MCF 10A (cell line): ENCODE results near the gene PARVB. TPM values are rescaled to one million over a fixed set of nuclear protein-coding genes. Genes with fewer than 3 reads are reported as not detected.

Experiments
- BruUV-seq: library from RNA; stranded (reverse); fragments of 400-500 nt; replicated peaks from 2 replicates; lab custom pipeline; 2021; lab: Mats Ljungman, UMichigan
- CTCF ChIA-PET: fragments of 300-600 bp; sonication (Branson Sonifier 250); formaldehyde crosslinking; extraction: SDS; loops from one replicate; lab custom pipeline; 2021; ENCODE audit warnings: antibody characterized with exemption, inconsistent platforms; lab: Yijun Ruan, JAX
- POLR2A ChIA-PET: fragments of 300-600, 350-650 bp; sonication (Branson Sonifier 250); formaldehyde crosslinking; extraction: SDS; loops from one replicate; lab custom pipeline; 2020; ENCODE audit warnings: antibody characterized with exemption, inconsistent platforms; lab: Yijun Ruan, JAX
- DNase-seq: peaks from one replicate; pipeline ENCODE4 v3.0.0-alpha.2; 2018; ENCODE audit not compliant: unreplicated experiment
- H3K27ac Mint-ChIP-seq: one replicate; pipeline ENCODE4 v1.8.0; 2022; ENCODE audit warnings: mild to moderate bottlenecking, low read depth, mixed read lengths; ENCODE audit not compliant: unreplicated experiment
- H3K27me3 Mint-ChIP-seq: one replicate; pipeline ENCODE4 v1.8.0; 2022; ENCODE audit warnings: mixed read lengths; ENCODE audit not compliant: insufficient read depth, unreplicated experiment
- H3K36me3 Mint-ChIP-seq: one replicate; pipeline ENCODE4 v1.8.0; 2022; ENCODE audit warnings: mild to moderate bottlenecking, moderate library complexity, mixed read lengths; ENCODE audit not compliant: insufficient read depth, unreplicated experiment
- H3K4me1 Mint-ChIP-seq: one replicate; pipeline ENCODE4 v1.8.0; 2022; ENCODE audit warnings: mixed read lengths; ENCODE audit not compliant: insufficient read depth, unreplicated experiment
- H3K4me3 Mint-ChIP-seq: one replicate; pipeline ENCODE4 v1.8.0; 2022; ENCODE audit warnings: mild to moderate bottlenecking, moderate library complexity, mixed read lengths; ENCODE audit not compliant: unreplicated experiment
- H3K9me3 Mint-ChIP-seq: one replicate; pipeline ENCODE4 v1.8.0; 2022; ENCODE audit warnings: mixed read lengths; ENCODE audit not compliant: unreplicated experiment
- intact Hi-C: fragments of 100-400 bp; cut with micrococcal nuclease; formaldehyde crosslinking; loops from 2 replicates; pipeline ENCODE4 v1.14.1; 2022
- total RNA-seq: library from RNA; stranded (reverse); gene quantifications from 2 replicates; pipeline ENCODE4 v1.2.3, GENCODE V29; 2022
- TF ChIP-seq, protein P1 (sequence below): fragments of 200-600 bp; IDR thresholded peaks from one replicate; pipeline ENCODE4 v1.8.0; 2022; ENCODE audit warnings: antibody characterized with exemption, mild to moderate bottlenecking; ENCODE audit not compliant: unreplicated experiment

Gene PARVB
- total RNA-seq, 1 experiment from 2014 or later = 26.0 TPM

DNA sequence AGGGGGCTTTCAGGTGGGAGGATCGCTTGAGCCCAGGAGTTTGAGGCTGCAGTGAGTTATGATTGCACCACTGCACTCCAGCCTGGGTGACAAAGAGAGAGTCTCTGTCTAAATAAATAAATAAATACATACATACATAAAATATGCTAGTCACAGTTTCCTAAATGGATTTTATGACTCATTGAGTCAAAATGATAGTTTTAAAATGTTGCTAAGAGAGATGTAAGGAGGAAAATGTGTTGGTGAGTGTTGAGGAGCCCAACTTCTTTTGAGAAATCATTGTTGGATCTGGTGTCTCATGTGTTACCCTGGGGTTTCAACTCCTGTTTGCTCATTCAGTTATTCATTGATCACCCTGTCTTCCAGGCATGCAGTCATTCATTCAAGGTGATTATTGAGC, 21.0 kb downstream of the PARVB start:
- ChIA-PET CTCF (interaction anchor here (1.0 kb wide), 1 partner anchor 52 kb away, joined by 4 read pairs; no protein-coding TSS in a partner anchor), POLR2A (interaction anchor here (0.6 kb wide), 1 partner anchor 177 kb away, joined by 3 read pairs; no protein-coding TSS in a partner anchor)
- no peaks in the 10 kb centered on the region for H3K36me3 Mint-ChIP-seq
- no TSS peak for BruUV-seq
- H3K4me3 Mint-ChIP-seq = no peak overlapping the region
- intact Hi-C loops = no loop called here
- H3K9me3 Mint-ChIP-seq = no peaks in the 10 kb centered on the region
- TF ChIP-seq, protein P1, sequence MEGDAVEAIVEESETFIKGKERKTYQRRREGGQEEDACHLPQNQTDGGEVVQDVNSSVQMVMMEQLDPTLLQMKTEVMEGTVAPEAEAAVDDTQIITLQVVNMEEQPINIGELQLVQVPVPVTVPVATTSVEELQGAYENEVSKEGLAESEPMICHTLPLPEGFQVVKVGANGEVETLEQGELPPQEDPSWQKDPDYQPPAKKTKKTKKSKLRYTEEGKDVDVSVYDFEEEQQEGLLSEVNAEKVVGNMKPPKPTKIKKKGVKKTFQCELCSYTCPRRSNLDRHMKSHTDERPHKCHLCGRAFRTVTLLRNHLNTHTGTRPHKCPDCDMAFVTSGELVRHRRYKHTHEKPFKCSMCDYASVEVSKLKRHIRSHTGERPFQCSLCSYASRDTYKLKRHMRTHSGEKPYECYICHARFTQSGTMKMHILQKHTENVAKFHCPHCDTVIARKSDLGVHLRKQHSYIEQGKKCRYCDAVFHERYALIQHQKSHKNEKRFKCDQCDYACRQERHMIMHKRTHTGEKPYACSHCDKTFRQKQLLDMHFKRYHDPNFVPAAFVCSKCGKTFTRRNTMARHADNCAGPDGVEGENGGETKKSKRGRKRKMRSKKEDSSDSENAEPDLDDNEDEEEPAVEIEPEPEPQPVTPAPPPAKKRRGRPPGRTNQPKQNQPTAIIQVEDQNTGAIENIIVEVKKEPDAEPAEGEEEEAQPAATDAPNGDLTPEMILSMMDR = no peak
- H3K27me3 Mint-ChIP-seq = no peaks in the 10 kb centered on the region
- no peak overlapping the region for H3K27ac Mint-ChIP-seq
- DNase-seq = no peak
- no peaks in the 10 kb centered on the region for H3K4me1 Mint-ChIP-seq

DNA sequence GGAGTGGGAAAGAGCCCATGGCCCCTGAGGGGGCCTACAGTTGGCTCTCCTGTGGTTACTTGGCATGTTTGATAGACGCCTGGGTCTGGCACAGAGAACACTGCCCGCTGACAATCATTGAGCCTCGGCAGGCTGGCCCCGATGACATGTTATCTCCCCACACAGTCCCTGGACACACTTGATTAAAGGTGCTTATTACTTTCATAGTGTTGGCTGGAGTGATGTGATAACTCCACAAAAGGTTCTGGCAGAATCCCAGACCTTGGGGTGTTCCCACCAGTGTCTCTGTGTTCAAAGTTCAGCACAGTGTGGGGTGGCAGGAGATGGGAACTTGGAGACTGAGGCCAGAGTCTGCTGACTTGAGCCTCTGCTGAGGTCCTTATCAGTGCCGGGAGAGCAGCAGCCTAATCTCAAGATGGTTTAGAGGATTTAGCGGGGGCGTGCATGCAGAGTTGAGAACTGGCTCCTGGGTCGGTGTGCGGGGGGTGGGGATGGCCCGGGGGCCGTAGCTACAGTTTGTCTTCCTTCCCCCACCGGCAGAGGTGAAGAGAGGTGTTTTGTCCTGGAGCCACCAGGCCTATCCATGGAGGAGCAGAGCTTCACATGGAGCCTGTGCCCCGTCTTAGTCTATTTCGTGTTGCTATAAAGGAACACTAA, 22.5 kb downstream of the PARVB start:
- intact Hi-C loops = no loop called here

DNA sequence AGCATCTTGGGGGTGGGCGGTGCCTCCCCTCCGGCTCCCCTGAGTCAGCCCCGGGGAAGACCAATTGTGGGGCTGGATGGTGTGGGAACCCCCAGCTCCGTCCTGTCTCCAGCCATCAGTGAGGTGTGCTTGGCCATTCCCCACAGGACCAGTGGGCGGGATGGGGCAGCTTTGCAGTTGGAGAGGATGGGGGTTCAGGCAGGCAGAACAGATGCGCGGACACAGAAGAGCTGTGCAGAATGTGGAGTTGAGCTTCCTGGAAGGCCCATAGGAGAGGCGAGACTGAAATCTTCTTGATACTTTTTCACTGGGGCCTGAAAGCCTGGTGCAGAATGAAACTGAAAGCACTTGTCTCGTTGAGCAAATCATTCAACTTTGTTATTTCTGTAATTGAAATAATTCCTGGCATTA, 23.8 kb downstream of the PARVB start:
- no TSS peak for BruUV-seq
- Mint-ChIP-seq H3K9me3 (no peaks in the 10 kb centered on the region), H3K4me3 (no peak overlapping the region), H3K4me1 (no peaks in the 10 kb centered on the region), H3K36me3 (peaks cover under 1% of the 10 kb centered on the region), H3K27me3 (no peaks in the 10 kb centered on the region), H3K27ac (no peak overlapping the region)
- TF ChIP-seq, protein P1 = no peak
- ChIA-PET POLR2A (no interaction called here), CTCF (no interaction called here)
- DNase-seq = no peak
- intact Hi-C loops = no loop called here

More for the DNA sequence above, 22.5 kb downstream of the PARVB start:
- DNase-seq = no peak
- H3K4me3 Mint-ChIP-seq = no peak overlapping the region
- H3K36me3 Mint-ChIP-seq = no peaks in the 10 kb centered on the region
- no peak overlapping the region for H3K27ac Mint-ChIP-seq
- TF ChIP-seq, protein P1 = no peak
- H3K9me3 Mint-ChIP-seq = no peaks in the 10 kb centered on the region
- ChIA-PET POLR2A (no interaction called here), CTCF (no interaction called here)
- no peaks in the 10 kb centered on the region for H3K27me3 Mint-ChIP-seq
- no TSS peak for BruUV-seq
- H3K4me1 Mint-ChIP-seq = no peaks in the 10 kb centered on the region

DNA sequence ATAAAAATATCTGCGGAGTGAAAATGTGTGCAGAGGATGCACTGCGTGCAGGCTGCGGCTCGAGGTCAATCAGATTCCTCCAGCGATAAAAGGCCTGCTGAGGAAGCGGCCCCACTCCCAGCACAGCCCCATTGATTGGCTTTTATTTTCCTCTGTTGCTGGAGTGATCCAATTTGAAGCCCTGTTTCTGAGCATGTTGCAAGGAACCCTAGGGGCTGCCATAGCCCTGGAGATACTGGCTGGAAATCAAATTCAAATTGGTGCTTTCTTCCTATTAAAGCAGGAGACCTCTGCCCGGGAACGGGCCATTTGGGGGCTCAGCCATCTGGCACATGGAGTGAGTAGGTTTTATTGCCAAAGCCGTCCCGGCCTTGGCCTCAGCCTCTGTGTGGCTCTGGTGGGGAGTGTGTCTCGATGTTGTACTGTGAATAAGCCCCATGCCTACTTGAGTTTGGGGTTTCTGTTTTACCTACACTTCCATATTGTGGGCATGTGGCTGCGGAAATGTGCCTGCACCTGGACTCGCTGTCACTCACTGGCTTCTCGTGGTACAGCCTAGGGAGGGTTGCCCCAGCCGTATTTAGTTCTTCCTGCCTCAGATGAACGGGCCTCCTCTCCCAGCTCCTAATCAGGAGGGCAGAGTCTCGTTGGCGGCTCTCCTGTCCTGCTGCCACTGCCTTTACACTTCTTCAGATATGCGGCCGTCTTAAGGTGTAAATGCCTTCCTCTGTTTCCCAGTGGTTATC, 25.6 kb downstream of the PARVB start:
- TF ChIP-seq, protein P1 = no peak
- BruUV-seq = no TSS peak
- no peak overlapping the region for H3K27ac Mint-ChIP-seq

More for the DNA sequence above, 25.6 kb downstream of the PARVB start:
- POLR2A ChIA-PET = no interaction called here
- Mint-ChIP-seq H3K36me3 (peaks cover 7% of the 10 kb centered on the region), H3K4me1 (no peaks in the 10 kb centered on the region), H3K4me3 (no peak overlapping the region), H3K27me3 (no peaks in the 10 kb centered on the region), H3K9me3 (no peaks in the 10 kb centered on the region)
- no peak for DNase-seq
- CTCF ChIA-PET = interaction anchor here (1.0 to 1.2 kb wide), 2 partner anchors 37 to 56 kb away, joined by 4 to 8 read pairs; no protein-coding TSS in a partner anchor
- intact Hi-C loops = no loop called here
